ENCODE data around the gene TM7SF2. TPM values are rescaled to one million over a fixed set of nuclear protein-coding genes. Genes with fewer than 3 reads are reported as not detected.

The TM7SF2 gene
- total and polyA plus RNA-seq, 2 of the 13 experiments (the other 11 are each of a cell fraction or from before 2014, with no cell fraction given), result 56.0 to 66.9 TPM

DNA sequence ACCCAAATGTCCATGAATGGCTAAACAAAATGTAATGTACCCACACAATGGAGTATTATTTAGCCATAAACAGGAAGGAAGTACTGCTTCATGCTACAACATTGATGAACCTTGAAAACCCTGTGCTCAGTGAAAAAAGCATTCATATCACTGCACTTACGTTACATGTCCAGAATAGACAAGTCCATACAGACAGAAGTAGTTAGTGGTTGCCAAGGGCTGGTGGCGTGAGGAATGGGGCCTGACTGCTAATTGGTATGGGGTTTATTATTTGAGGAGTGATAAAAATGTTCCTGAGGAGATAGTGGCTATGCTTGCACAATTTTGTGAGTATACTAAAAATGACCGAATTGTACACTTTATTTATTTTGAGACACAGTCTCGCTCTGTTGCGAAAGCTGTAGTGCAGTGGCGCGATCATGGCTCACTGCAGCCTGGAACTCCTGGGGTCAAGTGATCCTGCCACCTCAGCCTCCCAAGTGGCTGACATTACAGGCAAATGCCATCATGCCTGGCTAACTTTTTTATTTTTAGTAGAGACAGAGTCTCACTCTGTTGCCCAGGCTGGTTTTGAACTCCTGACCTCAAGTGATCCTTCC lies 30.3 kb downstream of the TM7SF2 start (continued):
- TF ChIP-seq, protein P1, sequence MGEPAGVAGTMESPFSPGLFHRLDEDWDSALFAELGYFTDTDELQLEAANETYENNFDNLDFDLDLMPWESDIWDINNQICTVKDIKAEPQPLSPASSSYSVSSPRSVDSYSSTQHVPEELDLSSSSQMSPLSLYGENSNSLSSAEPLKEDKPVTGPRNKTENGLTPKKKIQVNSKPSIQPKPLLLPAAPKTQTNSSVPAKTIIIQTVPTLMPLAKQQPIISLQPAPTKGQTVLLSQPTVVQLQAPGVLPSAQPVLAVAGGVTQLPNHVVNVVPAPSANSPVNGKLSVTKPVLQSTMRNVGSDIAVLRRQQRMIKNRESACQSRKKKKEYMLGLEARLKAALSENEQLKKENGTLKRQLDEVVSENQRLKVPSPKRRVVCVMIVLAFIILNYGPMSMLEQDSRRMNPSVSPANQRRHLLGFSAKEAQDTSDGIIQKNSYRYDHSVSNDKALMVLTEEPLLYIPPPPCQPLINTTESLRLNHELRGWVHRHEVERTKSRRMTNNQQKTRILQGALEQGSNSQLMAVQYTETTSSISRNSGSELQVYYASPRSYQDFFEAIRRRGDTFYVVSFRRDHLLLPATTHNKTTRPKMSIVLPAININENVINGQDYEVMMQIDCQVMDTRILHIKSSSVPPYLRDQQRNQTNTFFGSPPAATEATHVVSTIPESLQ (CRISPR knock-in tag; conservative IDR thresholded peaks at IDR 0.05), result no peak
- TF ChIP-seq SAP130 (CRISPR knock-in tag; IDR thresholded peaks at IDR 0.05; ENCODE audit: low read depth), result 0 out of 2 replicates have a peak, but pooled peaks have one; percentile 10
- no peak for TF ChIP-seq CEBPZ (IDR thresholded peaks at IDR 0.05; ENCODE audit: low read length)
- no peak for TF ChIP-seq ZNF75D (CRISPR knock-in tag; IDR thresholded peaks at IDR 0.05; ENCODE audit: borderline replicate concordance)
- TF ChIP-seq, protein P2, sequence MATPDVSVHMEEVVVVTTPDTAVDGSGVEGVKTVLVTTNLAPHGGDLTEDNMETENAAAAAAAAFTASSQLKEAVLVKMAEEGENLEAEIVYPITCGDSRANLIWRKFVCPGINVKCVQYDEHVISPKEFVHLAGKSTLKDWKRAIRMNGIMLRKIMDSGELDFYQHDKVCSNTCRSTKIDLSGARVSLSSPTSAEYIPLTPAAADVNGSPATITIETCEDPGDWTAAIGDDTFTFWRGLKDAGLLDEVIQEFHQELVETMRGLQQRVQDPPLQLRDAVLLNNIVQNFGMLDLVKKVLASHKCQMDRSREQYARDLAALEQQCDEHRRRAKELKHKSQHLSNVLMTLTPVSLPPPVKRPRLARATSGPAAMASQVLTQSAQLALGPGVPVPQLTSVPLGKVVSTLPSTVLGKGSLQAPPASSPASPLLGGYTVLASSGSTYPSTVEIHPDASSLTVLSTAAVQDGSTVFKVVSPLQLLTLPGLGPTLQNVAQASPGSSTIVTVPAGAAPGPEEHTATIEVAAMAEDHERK (CRISPR knock-in tag; IDR thresholded peaks at IDR 0.05; ENCODE audit: low read depth), result no peak
- TF ChIP-seq KMT2B (CRISPR knock-in tag; IDR thresholded peaks at IDR 0.05), result no peak
- TF ChIP-seq DNMT1 (CRISPR knock-in tag; IDR thresholded peaks at IDR 0.05), result no peak
- TF ChIP-seq ZNF143 (CRISPR knock-in tag; IDR thresholded peaks at IDR 0.05), result no peak
- TF ChIP-seq POLR2AphosphoS2 (IDR thresholded peaks at IDR 0.05; ENCODE audit: low read depth, low read length), result no peak
- TF ChIP-seq, protein P3, sequence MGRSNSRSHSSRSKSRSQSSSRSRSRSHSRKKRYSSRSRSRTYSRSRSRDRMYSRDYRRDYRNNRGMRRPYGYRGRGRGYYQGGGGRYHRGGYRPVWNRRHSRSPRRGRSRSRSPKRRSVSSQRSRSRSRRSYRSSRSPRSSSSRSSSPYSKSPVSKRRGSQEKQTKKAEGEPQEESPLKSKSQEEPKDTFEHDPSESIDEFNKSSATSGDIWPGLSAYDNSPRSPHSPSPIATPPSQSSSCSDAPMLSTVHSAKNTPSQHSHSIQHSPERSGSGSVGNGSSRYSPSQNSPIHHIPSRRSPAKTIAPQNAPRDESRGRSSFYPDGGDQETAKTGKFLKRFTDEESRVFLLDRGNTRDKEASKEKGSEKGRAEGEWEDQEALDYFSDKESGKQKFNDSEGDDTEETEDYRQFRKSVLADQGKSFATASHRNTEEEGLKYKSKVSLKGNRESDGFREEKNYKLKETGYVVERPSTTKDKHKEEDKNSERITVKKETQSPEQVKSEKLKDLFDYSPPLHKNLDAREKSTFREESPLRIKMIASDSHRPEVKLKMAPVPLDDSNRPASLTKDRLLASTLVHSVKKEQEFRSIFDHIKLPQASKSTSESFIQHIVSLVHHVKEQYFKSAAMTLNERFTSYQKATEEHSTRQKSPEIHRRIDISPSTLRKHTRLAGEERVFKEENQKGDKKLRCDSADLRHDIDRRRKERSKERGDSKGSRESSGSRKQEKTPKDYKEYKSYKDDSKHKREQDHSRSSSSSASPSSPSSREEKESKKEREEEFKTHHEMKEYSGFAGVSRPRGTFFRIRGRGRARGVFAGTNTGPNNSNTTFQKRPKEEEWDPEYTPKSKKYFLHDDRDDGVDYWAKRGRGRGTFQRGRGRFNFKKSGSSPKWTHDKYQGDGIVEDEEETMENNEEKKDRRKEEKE (IDR thresholded peaks at IDR 0.05), result no peak
- no peak for TF ChIP-seq FOXK1 (CRISPR knock-in tag; IDR thresholded peaks at IDR 0.05; ENCODE audit: borderline replicate concordance, low read depth)
- TF ChIP-seq, protein P4, sequence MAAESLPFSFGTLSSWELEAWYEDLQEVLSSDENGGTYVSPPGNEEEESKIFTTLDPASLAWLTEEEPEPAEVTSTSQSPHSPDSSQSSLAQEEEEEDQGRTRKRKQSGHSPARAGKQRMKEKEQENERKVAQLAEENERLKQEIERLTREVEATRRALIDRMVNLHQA (CRISPR knock-in tag; IDR thresholded peaks at IDR 0.05), result no peak
- TF ChIP-seq ZNF142 (CRISPR knock-in tag; IDR thresholded peaks at IDR 0.05), result no peak

All from HepG2 (cell line).